Germinal center (tissue), 1 donor: ENCODE data around the gene MEIS1.
"Not testable (repeated sequence)": the region's sequence is repeated elsewhere in the genome, so short reads cannot be mapped to it uniquely, and the experiment has no call there.

Experiments used
- DNase-seq: peaks from one replicate; pipeline ENCODE4 v3.0.0; 2012; ENCODE audit warnings: mixed read lengths, low spot score

Gene MEIS1

GRCh38 chr2:66467718-66468117 is 32.8 kb downstream of the MEIS1 start:
- DNase-seq = no peak

GRCh38 chr2:66469214-66469902 is 34.4 kb downstream of the MEIS1 start:
- no peak for DNase-seq

GRCh38 chr2:66470199-66470598 is 35.3 kb downstream of the MEIS1 start:
- DNase-seq = no peak

- DNase-seq = no peak
Observed at GRCh38 chr2:66472225-66472843, 37.4 kb downstream of the MEIS1 start.

GRCh38 chr2:66477135-66477842 is 42.4 kb downstream of the MEIS1 start:
- no peak for DNase-seq

GRCh38 chr2:66478299-66478698 is 43.4 kb downstream of the MEIS1 start:
- no peak for DNase-seq

- DNase-seq = no peak
Observed at GRCh38 chr2:66478731-66479316, 43.9 kb downstream of the MEIS1 start.

GRCh38 chr2:66481100-66481549 is 46.2 kb downstream of the MEIS1 start:
- no peak for DNase-seq

- DNase-seq = not testable (repeated sequence)
Observed at GRCh38 chr2:66485252-66485651, 50.3 kb downstream of the MEIS1 start.

- DNase-seq = no peak
Observed at GRCh38 chr2:66488946-66489345, 54.0 kb downstream of the MEIS1 start.

- DNase-seq = no peak
Observed at GRCh38 chr2:66489436-66489835, 54.5 kb downstream of the MEIS1 start.

- DNase-seq = no peak
Observed at GRCh38 chr2:66490588-66491001, 55.7 kb downstream of the MEIS1 start.

GRCh38 chr2:66494708-66495107 is 59.8 kb downstream of the MEIS1 start:
- no peak for DNase-seq

GRCh38 chr2:66495788-66496640 is 61.1 kb downstream of the MEIS1 start:
- no peak for DNase-seq

- no peak for DNase-seq
Observed at GRCh38 chr2:66496670-66497420, 61.9 kb downstream of the MEIS1 start.

- no peak for DNase-seq
Observed at GRCh38 chr2:66497431-66498288, 62.7 kb downstream of the MEIS1 start.

GRCh38 chr2:66498289-66498975 is 63.5 kb downstream of the MEIS1 start:
- DNase-seq = no peak

- DNase-seq = no peak
Observed at GRCh38 chr2:66501267-66501666, 66.3 kb downstream of the MEIS1 start.

- DNase-seq = no peak
Observed at GRCh38 chr2:66506265-66506664, 71.3 kb downstream of the MEIS1 start.
